Kidney (tissue), 14 donors: ENCODE results near the gene F10. TPM values are rescaled to one million over a fixed set of nuclear protein-coding genes. Genes with fewer than 3 reads are reported as not detected.
A peak's percentile ranks its signal among the peaks of the same experiment; 100 is the strongest.

ENCODE experiments used
- DNase-seq, 5 donors: peaks; one replicate each; pipeline ENCODE4 v3.0.0-alpha.2; 2013 to 2020
- FAIRE-seq: peaks from 2 replicates; lab custom pipeline; 2012; peaks lifted over from hg19 to GRCh38; lab: Jason Lieb, UNC
- H3K27ac ChIP-seq, 2 donors: one replicate each; pipeline ENCODE4 v1.7.0; 2013; ENCODE audit warnings: low read depth in 2 of 2, low read length in 2 of 2, inconsistent platforms in 1 of 2
- H3K27me3 ChIP-seq: one replicate; pipeline ENCODE4 v1.7.1; 2013; ENCODE audit warnings: low read length, inconsistent platforms; ENCODE audit not compliant: control insufficient read depth, insufficient read depth
- H3K36me3 ChIP-seq, 3 donors: one replicate each; pipeline versions ENCODE4 v1.7.0 to v1.7.1; 2013; ENCODE audit warnings: low read length in 3 of 3, control low read depth in 1 of 3, inconsistent platforms in 1 of 3; ENCODE audit not compliant: insufficient read depth in 3 of 3, control insufficient read depth in 2 of 3
- H3K4me1 ChIP-seq, 3 donors: one replicate each; pipeline versions ENCODE4 v1.7.0 to v1.7.1; 2013; ENCODE audit warnings: low read length in 3 of 3, inconsistent platforms in 1 of 3, low read depth in 1 of 3; ENCODE audit not compliant: control insufficient read depth in 2 of 3, insufficient read depth in 2 of 3
- H3K4me3 ChIP-seq, 3 donors: one replicate each; pipeline versions ENCODE4 v1.7.0 to v1.8.1; 2013; ENCODE audit warnings: low read length in 3 of 3, control low read depth in 1 of 3, inconsistent platforms in 1 of 3
- H3K9ac ChIP-seq, 3 donors: one replicate each; pipeline versions ENCODE4 v1.7.0 to v1.7.1; 2013; ENCODE audit warnings: low read length in 3 of 3, control low read depth in 1 of 3, inconsistent platforms in 1 of 3
- H3K9me3 ChIP-seq, 3 donors: one replicate each; pipeline versions ENCODE4 v1.7.0 to v1.7.1; 2013; ENCODE audit warnings: low read length in 3 of 3, control low read depth in 1 of 3, inconsistent platforms in 1 of 3; ENCODE audit not compliant: control insufficient read depth in 2 of 3, insufficient read depth in 1 of 3
- CTCF ChIP-seq: IDR thresholded peaks from 3 replicates; pipeline ENCODE4 v1.5.1; 2012; ENCODE audit warnings: mild to moderate bottlenecking, moderate library complexity, borderline replicate concordance; ENCODE audit not compliant: insufficient read depth; ENCODE audit errors: extremely low read depth
- intact Hi-C: fragments of 100-400 bp; cut with DNase I; formaldehyde crosslinking; loops from one replicate; pipeline ENCODE4 v1.11.1; 2022
- polyA plus RNA-seq: library from polyadenylated mRNA; stranded (reverse); fragments of 350-450 nt; fragmentation: Illumina TruSeq; extraction: RNeasy Lipid Tissue Mini Kit (QIAGEN cat#74804); gene quantifications from one replicate; pipeline ENCODE4 v1.2.3, GENCODE V29; 2014; ENCODE audit warnings: low read depth, low replicate concordance; ENCODE audit not compliant: insufficient read depth
- total RNA-seq: library from RNA; stranded (reverse); fragmentation: NEBNext Ultra II Directional; extraction: Animal tissue kit (Norgen Biotek cat#: 25700); gene quantifications from one replicate; pipeline ENCODE4 v1.2.1, GENCODE V29; 2021
- donor health status: control.
- donor health status: control.
- donor health status: control.
- donor health status: control.
- donor health status: control.
- donor health status: DM: yes; HTN: yes; CAD: no.
- donor health status: Normal renal cell carcinoma (clear cell type).

Gene F10
- total and polyA plus RNA-seq, 2 donors from 2014 or later: 5.1 to 6.8 TPM

GRCh38 chr13:113140677-113141600, 18.3 kb downstream of the F10 start:
- intact Hi-C loops: no loop called here
- H3K27me3 ChIP-seq: no peaks in the 10 kb centered on the region
- H3K9me3 ChIP-seq: no peaks in the 10 kb centered on the region
- no peaks in the 10 kb centered on the region for H3K36me3 ChIP-seq
- FAIRE-seq (no peak), DNase-seq (peak in 2 of 5 donors; percentile 38 to 60)
- no peak overlapping the region for H3K27ac ChIP-seq
- no peaks in the 10 kb centered on the region for H3K4me1 ChIP-seq
- no peak overlapping the region for H3K4me3 ChIP-seq
- no peak for TF ChIP-seq CTCF
- H3K9ac ChIP-seq: no peak overlapping the region

- Histone ChIP-seq H3K4me3 (no peak overlapping the region), H3K4me1 (no peaks in the 10 kb centered on the region), H3K36me3 (no peaks in the 10 kb centered on the region), H3K27ac (no peak overlapping the region), H3K27me3 (no peaks in the 10 kb centered on the region), H3K9ac (no peak overlapping the region), H3K9me3 (no peaks in the 10 kb centered on the region)
- FAIRE-seq (no peak), DNase-seq (peak in 2 of 5 donors; percentile 53 to 72)
- intact Hi-C loops: no loop called here
- TF ChIP-seq CTCF: no peak
Observed at GRCh38 chr13:113141601-113141970, 19.0 kb downstream of the F10 start.

GRCh38 chr13:113142876-113143275, 20.3 kb downstream of the F10 start:
- Histone ChIP-seq H3K4me3 (no peak overlapping the region), H3K27ac (no peak overlapping the region), H3K9ac (no peak overlapping the region), H3K9me3 (no peaks in the 10 kb centered on the region), H3K4me1 (no peaks in the 10 kb centered on the region), H3K36me3 (no peaks in the 10 kb centered on the region), H3K27me3 (no peaks in the 10 kb centered on the region)
- TF ChIP-seq CTCF: no peak
- DNase-seq (peak in 3 of 5 donors; percentile 1 to 33 (median 31)), FAIRE-seq (no peak)
- intact Hi-C loops: no loop called here
